OCI-LY3 (cell line): Measurements from ENCODE around the gene LAMC2.

ENCODE experiments used
- H2AFZ ChIP-seq: fragments of 200-600, 300-600 bp; shearing (Covaris generic); 2 replicates; pipeline ENCODE4 v1.6.0; 2014; ENCODE audit warnings: antibody characterized with exemption, low read depth, low read length
- H3K27ac ChIP-seq: fragments of 200-600, 300-600 bp; sonication (generic); 2 replicates; pipeline ENCODE4 v1.5.1; 2014; ENCODE audit warnings: mild to moderate bottlenecking, low read length, moderate library complexity, mixed read lengths
- H3K27me3 ChIP-seq: fragments of 200-600, 300-600 bp; sonication (generic); 2 replicates; pipeline ENCODE4 v1.6.1; 2014; ENCODE audit warnings: low read depth, low read length, mixed read lengths
- H3K36me3 ChIP-seq: fragments of 200-600, 300-600 bp; sonication (generic); replicated peaks from 2 replicates; pipeline ENCODE3; 2014; ENCODE audit warnings: low read depth, low read length, mixed read lengths
- H3K4me1 ChIP-seq: fragments of 300-600, 200-600 bp; sonication (generic); 2 replicates; pipeline ENCODE4 v1.6.1; 2014; ENCODE audit warnings: low read length, mixed read lengths
- H3K4me2 ChIP-seq: fragments of 200-600, 300-600 bp; sonication (generic); 2 replicates; pipeline ENCODE4 v1.6.1; 2014; ENCODE audit warnings: low read length, mixed read lengths
- H3K4me3 ChIP-seq: fragments of 300-600, 200-600 bp; sonication (generic); 2 replicates; pipeline ENCODE4 v1.5.1; 2014; ENCODE audit warnings: antibody characterized with exemption, mild to moderate bottlenecking, low read length, moderate library complexity
- H3K79me2 ChIP-seq: fragments of 300-600, 200-600 bp; shearing (Covaris generic); 2 replicates; pipeline ENCODE4 v1.6.1; 2014; ENCODE audit warnings: mild to moderate bottlenecking, low read length, mixed read lengths
- H3K9ac ChIP-seq: fragments of 300-600, 200-600 bp; shearing (Covaris generic); 2 replicates; pipeline ENCODE4 v1.6.0; 2014; ENCODE audit warnings: mild to moderate bottlenecking, low read length, moderate library complexity
- H3K9me3 ChIP-seq: fragments of 200-600, 300-600 bp; shearing (Covaris generic); 2 replicates; pipeline ENCODE4 v1.6.1; 2014; ENCODE audit warnings: low read length, mixed read lengths; ENCODE audit not compliant: insufficient read depth
- H4K20me1 ChIP-seq: fragments of 200-600, 300-600 bp; sonication (generic); 2 replicates; pipeline ENCODE4 v1.6.1; 2016; ENCODE audit warnings: low read length, mixed read lengths; ENCODE audit not compliant: insufficient read depth
- CTCF ChIP-seq: fragments of 200-600, 300-600 bp; sonication (generic); IDR thresholded peaks from 2 replicates; pipeline ENCODE4 v1.5.1; 2014; ENCODE audit warnings: antibody characterized with exemption, low read length, low read depth
- EZH2phosphoT487 ChIP-seq: fragments of 200-600 bp; shearing (Covaris generic); IDR thresholded peaks from 2 replicates; pipeline ENCODE4 v1.6.1; 2018; ENCODE audit warnings: antibody characterized with exemption, mixed run types, low read depth

Gene LAMC2

GRCh38 chr1:183289051-183289496 is 103.0 kb downstream of the LAMC2 start:
- Histone ChIP-seq H3K27me3 (peaks cover 19% of the 10 kb centered on the region), H3K36me3 (no peaks in the 10 kb centered on the region), H3K9ac (no peak overlapping the region), H4K20me1 (no peaks in the 10 kb centered on the region), H3K4me3 (no peak overlapping the region), H3K4me2 (no peak overlapping the region), H3K79me2 (no peaks in the 10 kb centered on the region), H2AFZ (no peak overlapping the region), H3K4me1 (no peaks in the 10 kb centered on the region), H3K9me3 (no peaks in the 10 kb centered on the region), H3K27ac (no peak overlapping the region)
- TF ChIP-seq CTCF (no peak), EZH2phosphoT487 (no peak)

GRCh38 chr1:183290628-183291027 is 104.6 kb downstream of the LAMC2 start:
- no peak overlapping the region for H3K9ac ChIP-seq
- no peak overlapping the region for H3K4me3 ChIP-seq
- no peaks in the 10 kb centered on the region for H3K4me1 ChIP-seq
- H3K9me3 ChIP-seq: no peaks in the 10 kb centered on the region
- TF ChIP-seq CTCF: no peak
- TF ChIP-seq EZH2phosphoT487: no peak
- H3K36me3 ChIP-seq: no peaks in the 10 kb centered on the region
- H2AFZ ChIP-seq: no peak overlapping the region
- H3K27ac ChIP-seq: no peak overlapping the region
- H3K79me2 ChIP-seq: no peaks in the 10 kb centered on the region
- H3K4me2 ChIP-seq: no peak overlapping the region
- H4K20me1 ChIP-seq: no peaks in the 10 kb centered on the region
- peaks cover 6% of the 10 kb centered on the region for H3K27me3 ChIP-seq

- Histone ChIP-seq H3K4me1 (no peaks in the 10 kb centered on the region), H2AFZ (no peak overlapping the region), H3K4me2 (no peak overlapping the region), H4K20me1 (no peaks in the 10 kb centered on the region), H3K79me2 (no peaks in the 10 kb centered on the region), H3K27me3 (peaks cover 6% of the 10 kb centered on the region), H3K27ac (no peak overlapping the region), H3K4me3 (no peak overlapping the region), H3K9me3 (no peaks in the 10 kb centered on the region), H3K9ac (no peak overlapping the region), H3K36me3 (no peaks in the 10 kb centered on the region)
- no peak for TF ChIP-seq EZH2phosphoT487
Observed at GRCh38 chr1:183291216-183291762, 105.2 kb downstream of the LAMC2 start.

GRCh38 chr1:183291802-183292514 is 105.9 kb downstream of the LAMC2 start:
- H3K4me1 ChIP-seq: no peaks in the 10 kb centered on the region
- no peak for TF ChIP-seq EZH2phosphoT487
- TF ChIP-seq CTCF: no peak
- no peak overlapping the region for H2AFZ ChIP-seq
- peaks cover 8% of the 10 kb centered on the region for H3K27me3 ChIP-seq
- no peaks in the 10 kb centered on the region for H3K36me3 ChIP-seq
- no peak overlapping the region for H3K4me2 ChIP-seq
- no peaks in the 10 kb centered on the region for H4K20me1 ChIP-seq
- H3K79me2 ChIP-seq: no peaks in the 10 kb centered on the region
- H3K27ac ChIP-seq: no peak overlapping the region
- no peak overlapping the region for H3K9ac ChIP-seq
- no peaks in the 10 kb centered on the region for H3K9me3 ChIP-seq
- H3K4me3 ChIP-seq: no peak overlapping the region
